HCT116 (cell line): ENCODE results near the gene CROCC. TPM values are rescaled to one million over a fixed set of nuclear protein-coding genes. Genes with fewer than 3 reads are reported as not detected.

Experiments used
- ATAC-seq: fragments of 200-7000 bp; cut with Tn5 transposase; 2 replicates; pipeline ENCODE4 v1.9.1; 2020; ENCODE audit warnings: mild to moderate bottlenecking, moderate library complexity
- BruUV-seq: library from RNA; stranded (reverse); fragments of 400-500 nt; replicated peaks from 2 replicates; lab custom pipeline; 2021; lab: Mats Ljungman, UMichigan
- CTCF ChIA-PET: fragments of 300-600 bp; sonication (Branson Sonifier 250); formaldehyde crosslinking; loops from one replicate; lab custom pipeline; 2021; ENCODE audit warnings: antibody characterized with exemption; lab: Charles Lee
- POLR2A ChIA-PET: fragments of 300-600, 350-600 bp; sonication (Branson Sonifier 250); formaldehyde crosslinking; loops from one replicate; lab custom pipeline; 2021; ENCODE audit warnings: antibody characterized with exemption; lab: Charles Lee
- RAD21 ChIA-PET, 2 experiments: fragments of 300-600 bp; sonication (Branson Sonifier 250); formaldehyde crosslinking; loops; one replicate each; lab custom pipeline; 2023; ENCODE audit warnings: low total read pairs in 2 of 2; ENCODE audit not compliant: uncharacterized antibody in 2 of 2, unreplicated experiment in 2 of 2, low non-redundant PET in 1 of 2; lab: Charles Lee
- DNase-seq: peaks from one replicate; pipeline ENCODE4 v3.0.0-alpha.2; 2010; ENCODE audit warnings: low read depth, low spot score
- H2AFZ ChIP-seq: fragments of 200-600 bp; shearing (Covaris generic), sonication (generic); 2 replicates; pipeline ENCODE4 v1.6.1; 2017; ENCODE audit warnings: low read depth, mixed run types, mixed read lengths, antibody characterized with exemption, low read length; ENCODE audit not compliant: poor library complexity, severe bottlenecking
- H3K27ac ChIP-seq: 2 replicates; pipeline ENCODE4 v1.5.1; 2012; ENCODE audit warnings: low read depth, low read length
- H3K27me3 ChIP-seq: fragments of 200-600 bp; sonication (generic); 2 replicates; pipeline ENCODE4 v1.6.1; 2016; ENCODE audit warnings: mixed run types, low read length, mixed read lengths; ENCODE audit not compliant: insufficient read depth
- H3K36me3 ChIP-seq, 2 experiments: fragments of 200-500 bp in 1 of 2; fragments of 200-600 bp in 1 of 2; sonication (Bioruptor generic) in 1 of 2; sonication (generic) in 1 of 2; 2 replicates each; pipeline versions ENCODE4 v1.5.1 to v1.6.1; 2014 to 2016; ENCODE audit warnings: low read length in 2 of 2, inconsistent platforms in 1 of 2, mixed read lengths in 1 of 2, mixed run types in 1 of 2; ENCODE audit not compliant: insufficient read depth in 2 of 2, control insufficient read depth in 1 of 2
- H3K4me1 ChIP-seq, 2 experiments: fragments of 200-600 bp in 1 of 2; sonication (generic) in 1 of 2; 2 replicates each; pipeline versions ENCODE4 v1.5.1 to v1.6.1; 2012 to 2017; ENCODE audit warnings: low read length in 2 of 2, inconsistent platforms in 1 of 2, mild to moderate bottlenecking in 1 of 2, mixed read lengths in 1 of 2, mixed run types in 1 of 2, moderate library complexity in 1 of 2; ENCODE audit not compliant: insufficient read depth in 2 of 2, control insufficient read depth in 1 of 2
- H3K4me2 ChIP-seq: fragments of 200-600 bp; sonication (generic); 2 replicates; pipeline ENCODE4 v1.6.1; 2017; ENCODE audit warnings: mixed run types, low read length, mixed read lengths
- H3K4me3 ChIP-seq, 2 experiments: fragments of 200-600 bp in 1 of 2; sonication (generic) in 1 of 2; replicated peaks in 1 of 2; 2 replicates each; pipeline ENCODE4 v1.5.1; 2011 to 2016; ENCODE audit warnings: low read length in 2 of 2, control low read depth in 1 of 2, low read depth in 1 of 2, mild to moderate bottlenecking in 1 of 2, mixed read lengths in 1 of 2, mixed run types in 1 of 2
- H3K79me2 ChIP-seq: fragments of 200-600 bp; sonication (generic); 2 replicates; pipeline ENCODE4 v1.6.1; 2017; ENCODE audit warnings: mild to moderate bottlenecking, mixed run types, low read length, moderate library complexity, mixed read lengths; ENCODE audit not compliant: insufficient read depth
- H3K9ac ChIP-seq: fragments of 200-600 bp; sonication (generic); 2 replicates; pipeline ENCODE4 v1.6.1; 2016; ENCODE audit warnings: low read length, mixed read lengths
- H3K9me2 ChIP-seq: fragments of 200-600 bp; sonication (generic), shearing (Covaris generic); 2 replicates; pipeline ENCODE4 v1.6.1; 2017; ENCODE audit warnings: mixed run types, mild to moderate bottlenecking, moderate library complexity; ENCODE audit not compliant: insufficient read depth
- H3K9me3 ChIP-seq, 2 experiments: fragments of 200-500 bp in 1 of 2; fragments of 200-600 bp in 1 of 2; sonication (Bioruptor generic) in 1 of 2; sonication (generic) in 1 of 2; 2 replicates each; pipeline ENCODE4 v1.6.1; 2014 to 2017; ENCODE audit warnings: low read length in 2 of 2, mixed read lengths in 2 of 2, inconsistent platforms in 1 of 2, low read depth in 1 of 2, mild to moderate bottlenecking in 1 of 2, mixed run types in 1 of 2, moderate library complexity in 1 of 2; ENCODE audit not compliant: control insufficient read depth in 1 of 2, insufficient read depth in 1 of 2
- H4K20me1 ChIP-seq: fragments of 200-600 bp; sonication (generic), shearing (Covaris generic); 2 replicates; pipeline ENCODE4 v1.6.1; 2017; ENCODE audit warnings: mixed run types, mild to moderate bottlenecking, moderate library complexity; ENCODE audit not compliant: insufficient read depth
- CTCF ChIP-seq, 3 experiments: fragments of 200-600 bp in 1 of 3; sonication (generic) in 1 of 3; IDR thresholded peaks in 2 of 3; conservative IDR thresholded peaks in 1 of 3; 2 replicates each; pipeline ENCODE4 v1.5.1; 2012 to 2017; ENCODE audit warnings: low read depth in 2 of 3, low read length in 2 of 3, antibody characterized with exemption in 1 of 3, borderline replicate concordance in 1 of 3, control low read depth in 1 of 3, mild to moderate bottlenecking in 1 of 3, mixed read lengths in 1 of 3, mixed run types in 1 of 3, moderate library complexity in 1 of 3; ENCODE audit not compliant: insufficient read depth in 1 of 3
- FOSL1 ChIP-seq: IDR thresholded peaks from 2 replicates; pipeline ENCODE4 v1.6.1; 2012; ENCODE audit warnings: low read depth
- POLR2AphosphoS5 ChIP-seq: IDR thresholded peaks from 2 replicates; pipeline ENCODE4 v1.6.1; 2011; ENCODE audit warnings: mild to moderate bottlenecking, low read depth, low read length, moderate library complexity
- SP1 ChIP-seq: IDR thresholded peaks from 2 replicates; pipeline ENCODE4 v1.6.1; 2012; ENCODE audit warnings: low read depth
- intact Hi-C: fragments of 100-400 bp; cut with micrococcal nuclease; formaldehyde crosslinking; loops from 2 replicates; pipeline ENCODE4 v1.10.0; 2022
- total RNA-seq: library from RNA; stranded (reverse); gene quantifications from one replicate; pipeline ENCODE4 v1.2.1, GENCODE V29; 2021; ENCODE audit not compliant: unreplicated experiment
- TF ChIP-seq, protein P1 (sequence below): IDR thresholded peaks from 2 replicates; pipeline ENCODE4 v1.6.1; 2011; ENCODE audit warnings: mild to moderate bottlenecking, low read length, moderate library complexity; ENCODE audit not compliant: insufficient replicate concordance; ENCODE audit errors: extremely low read depth

CROCC gene
- total RNA-seq, 1 experiment from 2014 or later = 30.1 TPM

DNA sequence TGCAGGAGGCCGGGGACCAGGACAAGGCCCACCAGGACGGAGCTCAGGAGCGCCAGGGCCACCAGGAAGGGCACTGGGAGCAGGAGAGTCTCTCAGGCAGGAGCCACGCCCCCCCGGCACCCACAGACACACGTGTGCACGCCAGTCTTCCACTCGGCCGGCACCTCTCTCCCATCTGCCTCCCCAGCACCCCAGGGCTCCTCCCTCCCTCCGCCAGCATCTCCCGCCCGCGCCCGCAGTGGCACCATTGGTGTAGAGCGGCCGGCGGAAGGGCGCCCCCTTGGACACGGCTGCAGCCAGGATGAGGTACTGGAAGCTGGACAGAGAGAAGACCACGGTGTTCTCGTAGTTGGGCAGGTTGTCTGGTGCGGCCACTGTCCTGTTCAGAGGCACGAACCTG lies 64.8 kb downstream of the CROCC start:
- Histone ChIP-seq H3K27me3 (no peaks in the 10 kb centered on the region), H3K9me3 (no peaks in the 10 kb centered on the region), H4K20me1 (no peaks in the 10 kb centered on the region), H3K36me3 (peaks cover 0 to 3% of the 10 kb centered on the region in 2 experiments; a peak in 1 of 4 replicates), H3K4me1 (peaks cover 3 to 19% of the 10 kb centered on the region in 2 experiments; a peak in 3 of 4 replicates), H3K4me2 (no peak overlapping the region), H3K9ac (no peak overlapping the region), H3K4me3 (no peak overlapping the region), H2AFZ (no peak overlapping the region), H3K9me2 (no peaks in the 10 kb centered on the region), H3K79me2 (no peaks in the 10 kb centered on the region), H3K27ac (no peak overlapping the region)
- TF ChIP-seq, protein P1, sequence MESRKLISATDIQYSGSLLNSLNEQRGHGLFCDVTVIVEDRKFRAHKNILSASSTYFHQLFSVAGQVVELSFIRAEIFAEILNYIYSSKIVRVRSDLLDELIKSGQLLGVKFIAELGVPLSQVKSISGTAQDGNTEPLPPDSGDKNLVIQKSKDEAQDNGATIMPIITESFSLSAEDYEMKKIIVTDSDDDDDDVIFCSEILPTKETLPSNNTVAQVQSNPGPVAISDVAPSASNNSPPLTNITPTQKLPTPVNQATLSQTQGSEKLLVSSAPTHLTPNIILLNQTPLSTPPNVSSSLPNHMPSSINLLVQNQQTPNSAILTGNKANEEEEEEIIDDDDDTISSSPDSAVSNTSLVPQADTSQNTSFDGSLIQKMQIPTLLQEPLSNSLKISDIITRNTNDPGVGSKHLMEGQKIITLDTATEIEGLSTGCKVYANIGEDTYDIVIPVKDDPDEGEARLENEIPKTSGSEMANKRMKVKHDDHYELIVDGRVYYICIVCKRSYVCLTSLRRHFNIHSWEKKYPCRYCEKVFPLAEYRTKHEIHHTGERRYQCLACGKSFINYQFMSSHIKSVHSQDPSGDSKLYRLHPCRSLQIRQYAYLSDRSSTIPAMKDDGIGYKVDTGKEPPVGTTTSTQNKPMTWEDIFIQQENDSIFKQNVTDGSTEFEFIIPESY = no peak
- no peak for TF ChIP-seq POLR2AphosphoS5
- ChIA-PET RAD21 (no interaction called here), CTCF (interaction anchor here (0.6 to 1.2 kb wide), 2 partner anchors 14 to 563 kb away, joined by 3 read pairs; no protein-coding TSS in a partner anchor), POLR2A (no interaction called here)
- intact Hi-C loops = no loop called here
- TSS peak; percentile 33 for BruUV-seq
- ATAC-seq (peak; percentile 15), DNase-seq (no peak)

- H3K36me3 ChIP-seq = peaks cover 0 to 3% of the 10 kb centered on the region in 2 experiments; a peak in 1 of 4 replicates
- no peak overlapping the region for H3K4me3 ChIP-seq
- RAD21 ChIA-PET = no interaction called here
- no peak for DNase-seq
- intact Hi-C loops = no loop called here
- no peak overlapping the region for H2AFZ ChIP-seq
- no peaks in the 10 kb centered on the region for H3K27me3 ChIP-seq
- ATAC-seq = peak; percentile 84
- no peaks in the 10 kb centered on the region for H3K9me2 ChIP-seq
- TF ChIP-seq FOSL1 (no peak), SP1 (no peak), POLR2AphosphoS5 (no peak), CTCF (IDR thresholded peaks at IDR 0.05 in 2 of 3, conservative IDR thresholded peaks at IDR 0.05 in 1 of 3; ENCODE audit: borderline replicate concordance in 1 of 3, insufficient read depth in 1 of 3, low read depth in 2 of 3, low read length in 2 of 3) (peak in 2 of 3 experiments; percentile 72 to 77; a peak in 4 of 6 replicates)
- no peak overlapping the region; the same call in 1 of the 2 replicates for H3K27ac ChIP-seq
- H3K4me1 ChIP-seq = peaks cover 2 to 16% of the 10 kb centered on the region in 2 experiments; a peak in 1 of 4 replicates
- no peaks in the 10 kb centered on the region for H3K9me3 ChIP-seq
- H3K4me2 ChIP-seq = no peak overlapping the region
- BruUV-seq = no TSS peak
- POLR2A ChIA-PET = no interaction called here
- CTCF ChIA-PET = interaction anchor here (0.6 to 1.2 kb wide), 2 partner anchors 14 to 563 kb away, joined by 3 read pairs; no protein-coding TSS in a partner anchor
- H4K20me1 ChIP-seq = no peaks in the 10 kb centered on the region
- no peak overlapping the region for H3K9ac ChIP-seq
- H3K79me2 ChIP-seq = no peaks in the 10 kb centered on the region
Measured at GRCh38 chr1:16986962-16987361, 65.2 kb downstream of the CROCC start.
